ENCODE measurements around the gene SLITRK4. TPM values are rescaled to one million over a fixed set of nuclear protein-coding genes. Genes with fewer than 3 reads are reported as not detected.

The SLITRK4 gene, protein sequence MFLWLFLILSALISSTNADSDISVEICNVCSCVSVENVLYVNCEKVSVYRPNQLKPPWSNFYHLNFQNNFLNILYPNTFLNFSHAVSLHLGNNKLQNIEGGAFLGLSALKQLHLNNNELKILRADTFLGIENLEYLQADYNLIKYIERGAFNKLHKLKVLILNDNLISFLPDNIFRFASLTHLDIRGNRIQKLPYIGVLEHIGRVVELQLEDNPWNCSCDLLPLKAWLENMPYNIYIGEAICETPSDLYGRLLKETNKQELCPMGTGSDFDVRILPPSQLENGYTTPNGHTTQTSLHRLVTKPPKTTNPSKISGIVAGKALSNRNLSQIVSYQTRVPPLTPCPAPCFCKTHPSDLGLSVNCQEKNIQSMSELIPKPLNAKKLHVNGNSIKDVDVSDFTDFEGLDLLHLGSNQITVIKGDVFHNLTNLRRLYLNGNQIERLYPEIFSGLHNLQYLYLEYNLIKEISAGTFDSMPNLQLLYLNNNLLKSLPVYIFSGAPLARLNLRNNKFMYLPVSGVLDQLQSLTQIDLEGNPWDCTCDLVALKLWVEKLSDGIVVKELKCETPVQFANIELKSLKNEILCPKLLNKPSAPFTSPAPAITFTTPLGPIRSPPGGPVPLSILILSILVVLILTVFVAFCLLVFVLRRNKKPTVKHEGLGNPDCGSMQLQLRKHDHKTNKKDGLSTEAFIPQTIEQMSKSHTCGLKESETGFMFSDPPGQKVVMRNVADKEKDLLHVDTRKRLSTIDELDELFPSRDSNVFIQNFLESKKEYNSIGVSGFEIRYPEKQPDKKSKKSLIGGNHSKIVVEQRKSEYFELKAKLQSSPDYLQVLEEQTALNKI
- 0.15 and 1.3 TPM in 2 replicates for total RNA-seq (ENCODE audit: low replicate concordance)

DNA sequence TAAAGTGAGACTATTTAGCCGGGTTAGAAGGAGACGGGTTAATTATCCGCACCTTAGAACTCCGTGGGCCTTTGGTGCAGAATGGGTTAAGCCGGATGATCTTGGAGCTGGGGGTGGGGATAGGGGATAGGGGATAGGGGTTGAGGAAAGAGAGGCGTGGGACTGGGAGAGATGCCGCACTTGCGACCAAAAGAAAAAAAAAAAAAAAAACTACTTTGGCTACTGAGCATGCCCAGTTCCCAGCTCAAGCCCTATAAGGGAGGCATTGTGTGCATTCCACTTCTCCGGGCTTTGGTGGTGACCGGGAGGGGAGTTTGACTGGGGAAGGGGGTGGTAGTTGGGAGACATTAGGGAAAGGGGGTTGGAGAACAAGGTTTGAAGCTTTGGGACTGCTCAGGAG lies at the start of gene SLITRK4:
TSS of gene SLITRK4 (minus strand) at position 187 of the 400 bp plus-strand sequence. CDS start 4,993 bp downstream, outside the sequence.

Other genes starting within 250 kb of the SLITRK4 start
- not detected in 2 replicates for gene SPANXN3, start 118.6 kb downstream of the SLITRK4 start, total RNA-seq (ENCODE audit: low replicate concordance)
- not detected in 2 replicates for gene SPANXN2, start 84.7 kb upstream of the SLITRK4 start, total RNA-seq (ENCODE audit: low replicate concordance)
- not detected in 2 replicates for gene UBE2NL, start 248.0 kb upstream of the SLITRK4 start, total RNA-seq (ENCODE audit: low replicate concordance)